Cerebellar nuclear complex (tissue), 1 donor: ENCODE measurements around the gene PITX1.

Experiments
- DNase-seq, 2 experiments: peaks; one replicate each; lab custom pipeline; 2025; lab: John Stamatoyannopoulos, UW

PITX1 gene

DNA sequence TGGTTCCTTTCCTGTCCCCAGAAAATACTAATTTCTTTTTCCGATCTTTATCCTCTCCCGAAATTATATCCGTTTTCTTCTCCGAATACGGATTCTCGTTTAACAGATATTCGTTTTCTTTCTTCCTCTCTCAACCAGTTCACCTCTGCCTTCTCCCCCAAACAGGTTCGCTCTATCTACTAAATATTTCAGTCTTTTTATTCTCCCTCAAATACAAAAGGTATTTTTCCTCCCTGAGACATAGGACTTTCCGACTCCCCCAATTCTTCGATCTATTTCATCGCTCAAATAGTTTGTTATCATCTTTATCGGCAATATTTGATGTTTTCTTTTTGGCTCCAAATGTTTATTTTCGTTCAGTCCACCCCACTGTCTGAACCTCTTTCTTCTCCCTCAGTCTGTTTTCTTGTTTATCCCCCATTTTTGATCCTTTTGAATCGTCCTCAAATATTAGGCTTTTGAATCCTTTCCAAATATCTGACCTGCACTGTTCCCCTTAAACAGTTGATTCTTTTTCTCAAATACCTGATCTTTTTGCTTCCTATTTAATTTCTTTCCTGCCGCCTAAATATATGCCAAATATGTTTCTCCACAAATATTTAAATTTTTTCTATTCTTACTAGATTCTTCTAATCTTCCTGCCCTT is 4.4 kb downstream of the PITX1 start:
- no peak for DNase-seq

DNA sequence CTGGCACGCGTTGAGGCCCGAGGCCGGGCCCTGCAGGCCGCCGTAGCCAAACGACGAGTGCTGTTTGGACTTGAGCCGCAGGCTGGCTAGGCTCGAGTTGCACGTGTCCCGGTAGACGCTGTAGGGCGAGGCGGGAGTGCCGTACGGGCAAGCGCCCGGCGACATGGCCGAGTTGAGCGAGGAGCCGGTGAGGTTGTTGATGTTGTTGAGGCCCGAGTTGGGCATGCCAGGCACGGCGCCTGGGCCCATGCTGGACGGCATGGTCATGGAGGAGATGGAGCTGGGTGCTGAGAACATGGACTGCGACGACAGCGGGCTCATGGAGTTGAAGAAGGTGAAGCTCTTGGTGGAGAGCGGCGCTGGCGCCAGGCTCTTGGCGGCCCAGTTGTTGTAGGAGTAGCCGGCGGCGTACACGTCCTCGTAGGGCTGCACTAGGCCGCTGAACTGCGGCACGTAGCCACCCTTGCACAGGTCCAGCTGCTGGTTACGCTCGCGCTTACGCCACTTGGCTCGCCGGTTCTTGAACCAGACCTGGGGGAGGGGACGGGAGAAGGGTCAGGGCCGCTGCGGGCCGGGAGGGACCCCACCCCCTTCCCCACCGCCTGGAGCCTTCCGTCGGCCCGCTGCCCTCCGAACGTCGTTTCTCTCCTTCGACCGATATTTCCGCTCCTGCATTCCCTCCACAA is 5.1 kb downstream of the PITX1 start:
- DNase-seq: no peak

DNA sequence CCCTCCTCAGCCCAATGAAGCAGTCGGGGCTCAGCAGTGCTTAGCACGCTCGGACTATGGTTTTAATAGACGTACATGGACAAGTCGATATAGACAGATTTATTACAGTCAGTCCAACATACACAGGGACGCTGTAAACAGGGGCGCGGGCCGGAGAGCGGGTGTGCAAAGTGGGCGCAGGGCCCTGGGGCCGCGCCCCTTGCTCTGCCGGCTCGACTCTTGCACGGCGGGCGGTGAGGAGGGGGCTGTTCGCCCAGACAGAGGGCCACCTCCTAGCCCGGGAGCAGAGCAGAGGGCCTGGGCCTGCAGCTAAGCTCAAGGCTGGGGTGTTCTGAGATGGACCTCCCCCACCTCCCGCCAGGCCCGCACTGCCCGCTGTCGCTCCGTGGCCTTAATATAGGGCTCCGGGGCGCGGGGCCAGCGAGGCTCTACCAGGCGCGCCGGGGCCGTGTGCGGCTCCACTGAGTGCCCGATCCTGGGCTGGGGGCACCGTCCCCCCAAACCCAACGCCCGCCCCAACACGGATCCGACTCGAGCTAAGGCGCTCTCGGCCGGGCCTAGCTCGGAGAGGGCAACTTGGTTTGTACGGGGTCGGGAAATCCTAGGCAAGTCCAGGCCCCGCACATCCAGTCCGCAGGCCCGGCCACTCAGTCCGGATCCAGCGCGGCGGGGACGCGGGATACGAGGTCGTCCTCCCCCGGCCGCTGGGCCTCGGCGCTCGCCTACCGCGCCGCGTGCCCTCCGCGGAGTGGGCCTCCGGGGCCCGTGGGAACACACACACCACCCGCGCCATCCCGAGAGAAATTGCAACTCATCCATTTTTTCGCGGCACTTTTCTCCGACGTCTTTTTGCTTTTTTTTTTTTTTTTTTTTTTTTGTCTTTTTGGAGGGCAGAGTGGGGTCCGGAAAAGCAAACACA is 6.1 kb downstream of the PITX1 start:
- DNase-seq: no peak

DNA sequence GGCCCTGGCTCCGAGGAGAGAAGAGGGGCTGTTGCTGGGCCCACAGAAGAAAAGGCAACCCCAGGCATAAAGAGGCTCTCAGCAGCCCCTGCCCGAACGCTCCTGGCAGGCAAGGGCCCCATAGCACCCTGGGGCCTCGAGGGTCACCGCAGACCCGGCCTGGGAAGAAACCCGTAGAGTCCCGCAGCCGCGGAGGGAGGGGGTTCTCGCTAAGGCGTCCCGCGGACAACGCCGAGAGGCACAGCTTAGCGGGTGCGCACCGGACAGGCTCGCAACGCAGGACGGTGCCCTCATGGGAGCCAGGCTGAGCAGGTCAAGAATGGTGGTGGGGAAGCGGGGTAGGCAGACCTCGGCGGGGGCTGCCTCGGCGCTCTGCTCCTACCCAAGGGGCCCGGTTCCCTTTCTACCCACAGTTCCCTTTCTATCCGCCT is 6.7 kb downstream of the PITX1 start:
- no peak for DNase-seq

DNA sequence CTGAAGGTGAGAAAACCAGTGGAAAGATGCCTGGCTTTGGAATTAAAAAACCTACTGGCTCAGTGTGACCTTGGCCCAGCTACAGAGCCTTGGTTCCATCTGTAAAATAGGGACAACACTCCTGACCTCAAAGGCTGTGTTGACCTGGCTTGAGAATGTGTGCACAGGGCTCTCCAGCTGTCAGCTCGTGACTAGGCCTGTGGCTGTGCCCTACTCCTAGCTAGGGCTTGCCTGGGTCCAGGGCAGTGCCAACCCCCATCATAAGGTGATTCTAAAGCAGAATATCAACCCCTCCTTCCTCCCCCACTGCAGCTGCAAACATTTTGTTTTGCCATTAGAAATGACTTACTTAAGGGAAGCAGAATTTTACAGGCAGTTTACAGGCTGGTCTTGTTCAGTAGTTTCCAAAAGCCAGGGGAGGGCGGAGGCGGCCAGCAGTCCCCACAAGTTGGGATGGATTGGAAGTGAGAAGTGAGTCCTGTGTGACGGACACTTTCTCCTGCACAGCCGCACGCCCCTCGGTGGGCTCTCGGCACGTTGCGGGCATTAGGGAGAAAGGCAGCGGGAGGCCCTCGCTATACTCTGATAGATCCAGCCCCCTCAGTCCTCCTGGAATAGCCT is 7.3 kb downstream of the PITX1 start:
- no peak for DNase-seq

DNA sequence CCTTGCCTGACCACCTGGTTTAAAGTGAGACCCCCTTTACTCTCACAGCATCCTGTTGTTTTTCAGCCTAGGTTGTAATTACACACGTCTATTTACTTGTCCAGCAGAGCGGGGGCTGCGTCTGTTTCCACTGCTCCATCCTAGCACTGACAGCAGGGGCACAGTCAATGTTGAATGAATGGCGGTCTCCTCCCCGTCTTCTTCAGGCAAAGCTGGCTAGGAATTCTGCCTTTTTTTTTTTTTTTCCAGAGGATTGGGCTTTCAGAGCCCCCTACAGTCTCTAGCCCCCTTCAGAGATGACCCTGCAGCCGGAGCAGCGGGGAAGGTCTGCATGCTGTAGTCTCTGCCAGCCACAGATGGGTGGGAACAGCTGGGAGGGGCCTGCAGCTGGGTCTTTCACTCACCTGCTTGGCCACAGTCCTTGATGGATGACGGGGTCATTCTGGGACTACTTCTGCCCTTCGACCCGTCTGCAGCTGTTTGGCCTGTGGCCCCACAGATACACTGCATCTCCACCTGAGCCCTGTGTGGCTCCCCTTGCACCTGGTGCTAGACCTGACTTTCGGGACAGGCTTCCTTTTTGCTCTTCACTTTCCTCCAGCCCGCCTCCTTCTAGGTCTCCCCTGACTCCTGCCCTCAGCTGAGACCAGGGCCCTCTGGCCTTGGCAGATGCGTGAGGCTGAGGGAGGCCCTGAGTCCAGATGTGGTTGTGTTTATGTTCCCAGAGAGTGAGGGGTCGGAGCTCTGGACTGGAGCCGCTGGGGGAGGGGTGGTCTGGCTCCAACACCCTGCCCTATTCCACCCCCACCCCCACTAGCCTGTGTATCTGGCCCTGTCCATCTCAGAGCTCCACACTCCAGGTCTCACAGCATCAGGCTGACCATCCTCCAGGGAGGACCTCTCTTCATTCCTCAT is 8.0 kb downstream of the PITX1 start:
- no peak for DNase-seq

DNA sequence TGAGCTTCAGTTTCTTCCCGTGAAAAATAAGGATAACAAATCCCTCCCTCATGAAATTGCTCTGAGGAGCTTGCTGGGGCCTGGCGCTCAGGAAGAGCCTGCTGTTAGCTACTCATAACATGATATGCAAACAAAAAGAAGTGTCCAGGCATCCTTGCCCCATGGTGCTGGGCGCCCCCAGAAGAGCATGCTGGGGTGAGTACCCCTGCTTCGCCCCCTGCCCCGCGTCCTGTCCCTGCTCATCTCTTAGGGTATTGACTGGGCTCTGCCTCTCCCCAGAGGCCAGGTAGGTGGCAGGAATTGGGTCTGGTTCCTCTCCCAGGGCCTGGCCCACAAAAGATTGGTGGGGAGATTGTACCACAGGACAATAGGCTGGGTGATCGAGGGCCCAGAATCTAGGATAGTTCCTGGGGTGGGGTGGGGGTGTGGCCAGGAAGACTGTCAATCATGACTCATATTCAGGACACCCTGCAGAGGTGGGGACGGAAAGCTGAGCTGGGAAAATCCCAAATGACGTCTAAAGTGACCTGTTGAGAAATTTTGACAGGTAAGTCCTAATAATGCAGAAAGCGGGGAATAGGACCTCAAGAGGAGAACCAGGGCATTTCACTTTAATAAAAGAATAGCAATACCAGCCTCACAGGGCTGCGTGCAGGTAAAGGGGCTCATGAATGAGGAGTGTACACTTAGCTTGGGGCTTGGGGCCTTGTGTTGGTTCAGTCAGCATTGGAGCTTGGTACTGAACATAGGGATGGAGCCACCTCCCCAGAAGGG is 8.9 kb downstream of the PITX1 start:
- no peak for DNase-seq

DNA sequence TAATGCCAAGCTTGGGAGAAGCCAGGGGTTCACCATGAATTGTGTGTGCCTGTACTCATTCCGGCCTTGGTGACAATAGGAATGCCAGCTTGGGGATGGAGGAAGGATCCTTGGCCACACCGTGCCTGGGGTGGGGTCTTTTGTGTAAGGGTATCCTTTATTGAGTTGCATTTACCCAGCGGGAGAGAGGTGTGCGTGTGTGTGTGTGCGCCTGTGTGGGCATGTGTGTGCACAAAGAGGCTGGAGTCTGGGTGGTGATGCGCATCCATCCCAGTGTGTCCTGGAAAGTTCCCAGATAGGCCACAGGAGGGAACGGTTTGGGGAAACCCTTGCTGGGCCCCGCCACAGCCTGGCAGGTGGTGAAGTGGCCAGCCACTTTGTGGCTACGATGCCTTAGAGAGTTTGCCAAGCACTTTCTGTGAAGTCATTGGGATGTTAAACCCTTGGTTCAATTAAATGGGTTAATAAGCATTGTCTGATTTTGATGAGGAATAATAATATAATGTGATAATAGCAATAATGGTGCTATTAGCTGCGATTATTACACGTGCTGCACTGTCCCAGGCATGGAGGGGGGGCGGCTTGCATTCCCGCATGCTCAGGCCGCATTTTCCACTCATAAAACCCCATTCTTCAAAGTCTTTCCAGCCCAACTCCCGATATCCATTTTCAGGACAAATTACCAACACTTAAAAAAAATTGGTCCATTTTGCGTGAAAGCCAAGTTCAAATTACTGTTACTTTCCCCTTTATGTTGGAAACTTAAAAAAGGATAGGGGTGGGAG is 13.7 kb downstream of the PITX1 start:
- DNase-seq: no peak

DNA sequence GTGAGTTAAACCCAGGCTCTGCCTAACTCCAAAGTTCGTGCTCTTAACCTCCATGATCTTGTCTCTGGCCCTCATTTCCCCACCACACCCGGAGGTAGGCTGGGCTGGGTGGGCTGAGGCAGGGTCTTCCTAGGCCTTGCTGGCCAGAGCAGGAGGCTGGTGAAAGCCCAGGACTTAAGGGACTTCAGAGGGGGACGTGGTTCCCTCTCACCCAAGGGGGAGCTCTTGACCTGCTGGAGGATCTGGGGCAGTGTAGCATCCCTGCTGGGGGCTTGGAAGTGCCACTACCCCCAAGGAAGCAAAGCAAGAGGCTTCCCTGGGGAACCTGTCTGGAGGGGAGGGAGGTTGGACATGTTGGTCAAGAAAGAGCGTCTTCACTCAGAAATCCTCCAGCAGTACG is 14.7 kb downstream of the PITX1 start:
- DNase-seq: no peak

DNA sequence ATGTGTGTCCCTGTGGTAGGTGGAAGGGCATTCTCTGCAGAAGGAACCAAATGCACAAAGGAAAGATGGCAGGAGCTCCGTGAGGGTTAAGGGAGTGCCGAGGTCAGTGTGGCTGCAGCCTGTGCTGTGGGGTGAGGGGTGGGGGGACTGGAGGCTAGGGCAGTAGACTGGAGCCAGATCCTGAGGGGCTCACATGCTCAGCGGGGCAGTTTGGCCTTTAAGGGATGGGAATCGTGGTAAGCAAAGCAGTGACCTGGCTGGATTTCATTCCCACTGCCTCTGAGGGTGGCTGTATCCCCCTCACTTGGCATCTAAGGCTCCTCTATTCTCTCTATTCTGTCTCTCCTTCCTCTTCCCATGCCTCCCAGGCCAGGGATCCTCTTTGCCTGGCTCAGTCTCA is 15.6 kb downstream of the PITX1 start:
- no peak for DNase-seq

DNA sequence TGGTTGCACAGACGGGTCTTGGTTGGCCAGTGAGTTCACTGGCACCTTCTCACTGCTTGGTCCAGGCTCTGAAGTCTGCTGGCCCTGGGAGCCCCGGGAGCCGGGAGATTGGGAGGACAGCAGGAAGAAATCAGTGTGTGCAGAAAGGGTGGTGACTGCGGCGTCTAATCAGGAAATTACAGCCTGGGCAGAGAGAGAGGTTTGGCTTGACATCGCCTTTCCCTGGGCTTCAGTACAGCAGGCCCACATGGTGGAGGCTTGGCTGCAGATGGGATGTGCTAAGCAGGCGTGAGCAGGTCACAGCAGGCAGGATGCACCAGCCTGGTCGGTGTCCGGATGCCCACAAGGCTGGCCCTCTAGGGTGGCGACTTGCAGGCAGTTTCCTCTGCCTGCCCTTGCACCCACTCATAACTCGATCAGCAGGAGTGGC is 17.2 kb downstream of the PITX1 start:
- DNase-seq: peak in 1 of 2 experiments; percentile 30

DNA sequence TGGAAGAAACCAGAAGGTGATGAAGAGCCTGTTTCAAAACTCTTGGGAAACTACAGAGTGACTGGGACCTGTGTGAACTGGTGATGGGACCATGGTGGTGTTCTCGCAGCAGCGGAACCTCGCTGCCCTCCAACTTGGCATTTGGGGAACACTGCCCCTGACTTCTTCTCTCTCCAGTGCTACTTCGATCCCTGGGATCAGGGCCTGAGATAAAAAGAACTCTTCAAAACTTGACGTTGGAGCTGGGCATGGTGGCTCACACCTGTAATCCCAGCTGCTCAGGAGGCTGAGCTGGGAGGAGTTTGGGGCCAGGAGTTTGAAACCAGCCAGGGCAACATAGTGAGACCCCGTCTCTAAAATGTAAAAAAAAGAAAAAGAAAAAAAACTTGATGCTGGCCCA is 18.1 kb downstream of the PITX1 start:
- no peak for DNase-seq

DNA sequence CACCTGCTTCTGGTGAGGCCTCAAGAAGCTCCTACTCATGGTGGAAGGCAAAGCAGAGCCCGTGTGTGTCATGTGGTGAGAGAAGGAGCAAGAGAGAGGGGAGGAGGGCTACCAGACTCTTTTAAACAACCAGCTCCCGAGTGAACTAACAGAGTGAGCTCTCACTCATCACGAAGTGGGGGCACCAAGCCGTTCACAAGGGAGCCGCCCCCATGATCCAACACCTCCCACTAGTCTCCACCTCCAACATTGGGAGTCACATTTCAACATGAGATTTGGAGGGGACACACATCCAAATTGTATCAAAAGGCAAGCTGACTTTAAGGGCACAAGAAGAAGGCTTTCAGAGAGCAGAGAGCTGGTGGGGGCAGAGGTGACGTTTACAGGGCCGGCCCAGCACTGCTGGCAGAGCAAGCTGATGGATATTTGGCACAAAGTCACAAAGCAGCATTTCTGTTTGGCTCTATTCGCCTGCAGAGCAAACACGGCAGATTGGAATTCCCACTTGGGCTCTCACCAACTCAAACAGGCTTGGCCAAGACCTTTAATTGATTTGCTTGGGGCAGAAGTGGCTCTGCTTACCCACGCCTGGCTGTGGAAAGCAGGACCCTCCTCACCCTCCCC is 20.0 kb downstream of the PITX1 start:
- no peak for DNase-seq

DNA sequence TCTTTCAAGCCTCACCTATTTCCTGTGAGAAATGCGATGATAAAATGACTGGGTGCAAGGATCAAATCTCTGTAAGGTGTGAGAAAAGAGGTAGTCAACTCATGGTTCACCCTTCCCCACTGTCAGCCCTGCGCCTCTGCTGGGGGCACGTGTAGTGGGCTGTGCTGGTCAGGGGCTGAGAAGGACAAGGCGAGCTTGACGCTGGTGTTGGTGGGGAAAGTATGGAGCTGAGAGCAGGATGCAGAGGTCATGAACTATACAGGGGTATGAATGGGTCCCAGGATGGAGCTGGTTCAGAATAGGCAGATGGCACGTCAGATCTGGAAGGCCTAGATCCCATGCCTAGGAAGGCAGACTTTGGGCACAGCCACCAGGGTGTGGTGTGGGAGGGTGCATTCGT is 20.6 kb downstream of the PITX1 start:
- no peak for DNase-seq

DNA sequence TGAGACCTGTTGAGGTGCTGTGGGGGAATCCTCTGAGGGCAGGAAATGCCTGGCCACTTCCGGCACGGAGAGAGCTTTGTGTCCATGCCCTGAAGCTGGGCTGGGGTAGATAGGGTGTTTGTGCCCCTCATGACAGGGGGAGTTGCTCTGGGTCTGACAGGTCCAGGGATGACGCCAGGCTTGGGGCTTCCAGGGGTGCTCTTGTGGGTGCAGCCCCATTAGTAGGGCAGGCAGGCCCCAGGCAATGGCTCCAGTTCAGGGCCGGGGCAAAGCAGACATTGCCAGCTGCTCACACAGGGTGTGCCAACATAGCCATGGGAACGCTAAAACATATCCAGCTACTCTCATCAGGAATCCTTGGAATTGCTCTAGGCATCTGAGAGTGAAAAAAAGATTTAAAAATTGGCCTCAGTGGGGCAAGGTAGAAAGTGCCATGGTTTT is 21.1 kb downstream of the PITX1 start:
- no peak for DNase-seq

DNA sequence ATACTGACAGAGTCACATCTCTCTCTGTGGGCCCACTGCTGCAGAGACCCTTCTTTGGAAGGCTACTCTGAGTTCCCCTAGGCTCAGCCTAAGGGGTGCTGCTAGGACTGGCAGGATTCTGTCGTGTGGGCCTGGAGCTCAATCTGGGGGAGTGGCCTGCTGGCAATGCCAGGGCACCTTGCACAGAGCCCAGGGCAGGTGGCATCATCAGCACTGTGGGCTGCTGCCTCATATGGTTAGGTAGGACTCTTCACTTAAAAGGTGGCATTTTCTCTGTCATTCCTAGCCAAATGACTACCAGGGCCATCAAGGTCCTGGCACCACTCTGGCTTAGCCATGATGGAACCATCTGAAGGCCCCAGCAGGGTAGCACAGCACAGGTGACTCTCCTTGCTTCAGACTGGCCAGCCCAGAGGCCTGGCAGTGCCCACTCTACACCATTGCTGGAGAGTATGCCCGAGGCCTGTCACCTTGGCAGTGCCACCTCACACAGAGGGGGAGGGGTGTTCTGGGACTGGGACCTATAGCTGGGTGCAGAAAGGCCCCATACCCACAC is 21.9 kb downstream of the PITX1 start:
- DNase-seq: no peak

DNA sequence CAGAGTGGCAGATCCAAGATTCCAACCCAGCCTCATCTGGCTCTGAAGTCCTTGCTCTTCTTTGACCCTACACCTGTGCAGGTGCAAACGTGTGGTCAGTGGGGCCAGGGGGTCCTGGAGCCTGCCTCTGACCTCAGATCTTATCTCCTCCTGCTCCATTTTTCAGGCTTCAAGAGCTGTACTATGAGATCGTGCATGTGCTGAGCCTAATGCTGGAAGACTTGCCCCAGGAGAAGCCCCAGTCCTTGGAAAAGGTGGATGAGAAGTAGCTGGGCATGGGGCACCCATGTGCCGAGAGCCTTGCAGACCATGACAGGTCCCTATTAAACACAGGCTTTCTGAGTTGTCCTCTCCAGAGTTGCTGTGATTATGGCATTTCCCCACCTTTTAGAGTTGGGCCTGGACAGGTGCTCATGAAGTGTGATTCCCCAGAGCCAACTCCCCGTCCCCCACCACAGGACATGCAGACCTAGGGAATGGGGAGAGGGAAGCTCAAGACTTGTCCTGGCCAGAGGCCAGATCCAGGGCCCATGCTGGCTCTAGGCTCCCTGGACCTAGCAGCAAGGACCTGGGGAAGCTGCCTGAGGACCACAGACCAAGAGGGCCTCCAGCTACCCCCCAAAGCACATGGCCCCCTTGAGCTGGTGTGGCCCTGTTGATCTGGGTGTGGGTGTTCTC is 22.5 kb downstream of the PITX1 start:
- DNase-seq: no peak
